H1 (cell line): ENCODE results near the gene KRCC1. TPM values are rescaled to one million over a fixed set of nuclear protein-coding genes. Genes with fewer than 3 reads are reported as not detected.

ENCODE experiments used
- CTCF ChIA-PET: fragments of 300-600 bp; sonication (Branson Sonifier 250); formaldehyde crosslinking; loops from one replicate; lab custom pipeline; 2021; ENCODE audit not compliant: partially characterized antibody; lab: Charles Lee
- POLR2A ChIA-PET: fragments of 300-600 bp; sonication (Branson Sonifier 250); formaldehyde crosslinking; loops from one replicate; lab custom pipeline; 2021; ENCODE audit warnings: inconsistent platforms; ENCODE audit not compliant: partially characterized antibody; lab: Charles Lee
- DNase-seq, 2 experiments: peaks; one replicate each; pipeline versions ENCODE4 v3.0.0 to v3.0.0-alpha.2; 2010 to 2022; ENCODE audit warnings: low spot score in 2 of 2, low read depth in 1 of 2, mixed read lengths in 1 of 2
- FAIRE-seq: peaks from 2 replicates; lab custom pipeline; 2011; peaks lifted over from hg19 to GRCh38; lab: Jason Lieb, UNC
- H2AFZ ChIP-seq: 2 replicates; pipeline ENCODE4 v1.8.1; 2012; ENCODE audit warnings: low read length, inconsistent platforms
- H2AK5ac ChIP-seq: 2 replicates; pipeline ENCODE4 v1.6.1; 2013; ENCODE audit warnings: low read depth, low read length
- H2BK120ac ChIP-seq: replicated peaks from 2 replicates; pipeline ENCODE3; 2013; ENCODE audit warnings: low read depth, low read length, inconsistent platforms
- H2BK12ac ChIP-seq: 2 replicates; pipeline ENCODE4 v1.6.1; 2013; ENCODE audit warnings: low read depth, low read length
- H2BK15ac ChIP-seq: 2 replicates; pipeline ENCODE4 v1.6.1; 2013; ENCODE audit warnings: low read length
- H2BK20ac ChIP-seq: 2 replicates; pipeline ENCODE4 v1.6.1; 2013; ENCODE audit warnings: low read length
- H2BK5ac ChIP-seq: 2 replicates; pipeline ENCODE4 v1.6.1; 2013; ENCODE audit warnings: low read depth, low read length
- H3K14ac ChIP-seq: 2 replicates; pipeline ENCODE4 v1.6.1; 2013; ENCODE audit warnings: inconsistent platforms; ENCODE audit not compliant: insufficient read length
- H3K18ac ChIP-seq: 2 replicates; pipeline ENCODE4 v1.6.1; 2013; ENCODE audit warnings: low read length; ENCODE audit errors: extremely low read depth
- H3K23ac ChIP-seq: 2 replicates; pipeline ENCODE4 v1.6.1; 2013; ENCODE audit warnings: inconsistent platforms; ENCODE audit not compliant: insufficient read length
- H3K23me2 ChIP-seq: 2 replicates; pipeline ENCODE4 v1.6.1; 2013; ENCODE audit warnings: low read depth, low read length
- H3K27ac ChIP-seq: 2 replicates; pipeline ENCODE4 v1.6.1; 2011; ENCODE audit warnings: low read depth, low read length, inconsistent platforms
- H3K27me3 ChIP-seq, 4 experiments: replicated peaks in 1 of 4; 1 replicate in 1 of 4; 2 replicates in 3 of 4; pipeline versions ENCODE4 v1.6.1 to v1.8.1; 2011 to 2013; ENCODE audit warnings: low read length in 3 of 4, mild to moderate bottlenecking in 3 of 4, inconsistent platforms in 2 of 4, mixed read lengths in 2 of 4, moderate library complexity in 1 of 4; ENCODE audit not compliant: control insufficient read depth in 3 of 4, insufficient read depth in 3 of 4; ENCODE audit errors: extremely low read depth in 1 of 4
- H3K36me3 ChIP-seq, 4 experiments: 2 replicates each; pipeline versions ENCODE4 v1.6.1 to v1.8.1; 2011 to 2013; ENCODE audit warnings: mild to moderate bottlenecking in 4 of 4, low read length in 3 of 4, moderate library complexity in 2 of 4, control low read depth in 1 of 4, inconsistent platforms in 1 of 4; ENCODE audit not compliant: insufficient read depth in 4 of 4, control insufficient read depth in 2 of 4
- H3K4ac ChIP-seq: replicated peaks from 2 replicates; pipeline ENCODE3; 2013; ENCODE audit warnings: low read length, low read depth, mixed read lengths, inconsistent platforms; ENCODE audit not compliant: insufficient read length
- H3K4me1 ChIP-seq, 4 experiments: replicated peaks in 1 of 4; 1 replicate in 1 of 4; 2 replicates in 3 of 4; pipeline versions ENCODE4 v1.6.1 to v1.8.1; 2011 to 2013; ENCODE audit warnings: low read length in 3 of 4, inconsistent platforms in 2 of 4, mixed read lengths in 1 of 4; ENCODE audit not compliant: insufficient read depth in 4 of 4, control insufficient read depth in 3 of 4
- H3K4me2 ChIP-seq, 2 experiments: 2 replicates each; pipeline versions ENCODE4 v1.6.1 to v1.8.1; 2011 to 2013; ENCODE audit warnings: low read depth in 2 of 2, low read length in 2 of 2, control low read depth in 1 of 2, inconsistent platforms in 1 of 2, mild to moderate bottlenecking in 1 of 2; ENCODE audit not compliant: insufficient read depth in 1 of 2
- H3K4me3 ChIP-seq, 4 experiments: fragments of 200-600, 300-600 bp in 1 of 4; sonication (generic), shearing (Covaris generic), sonication (Bioruptor Twin) in 1 of 4; 2 replicates each; pipeline versions ENCODE4 v1.5.1 to v1.8.1; 2011 to 2016; ENCODE audit warnings: low read length in 4 of 4, low read depth in 3 of 4, control low read depth in 2 of 4, inconsistent platforms in 2 of 4, mild to moderate bottlenecking in 2 of 4, mixed read lengths in 1 of 4, moderate library complexity in 1 of 4; ENCODE audit not compliant: insufficient read depth in 2 of 4; ENCODE audit errors: extremely low read depth in 1 of 4
- H3K56ac ChIP-seq: replicated peaks from 2 replicates; pipeline ENCODE3; 2013; ENCODE audit warnings: low read depth, mild to moderate bottlenecking, mixed read lengths, low read length, inconsistent platforms; ENCODE audit not compliant: insufficient read length
- H3K79me1 ChIP-seq: 2 replicates; pipeline ENCODE4 v1.6.1; 2013; ENCODE audit warnings: low read depth, low read length, control low read depth
- H3K79me2 ChIP-seq, 2 experiments: 2 replicates each; pipeline versions ENCODE4 v1.6.1 to v1.8.1; 2012 to 2013; ENCODE audit warnings: low read length in 2 of 2, mild to moderate bottlenecking in 2 of 2, inconsistent platforms in 1 of 2; ENCODE audit not compliant: insufficient read depth in 2 of 2, control insufficient read depth in 1 of 2
- H3K9ac ChIP-seq, 4 experiments: replicated peaks in 1 of 4; 1 replicate in 1 of 4; 2 replicates in 3 of 4; pipeline versions ENCODE4 v1.6.1 to v1.8.1; 2011 to 2013; ENCODE audit warnings: low read depth in 3 of 4, low read length in 3 of 4, control low read depth in 2 of 4, mild to moderate bottlenecking in 2 of 4, moderate library complexity in 2 of 4, inconsistent platforms in 1 of 4; ENCODE audit errors: extremely low read depth in 1 of 4
- H3K9me3 ChIP-seq, 2 experiments: 2 replicates each; pipeline versions ENCODE4 v1.6.1 to v1.8.1; 2012 to 2013; ENCODE audit warnings: mild to moderate bottlenecking in 2 of 2, moderate library complexity in 2 of 2, control low read depth in 1 of 2, inconsistent platforms in 1 of 2, low read depth in 1 of 2, low read length in 1 of 2, mixed read lengths in 1 of 2; ENCODE audit not compliant: insufficient read depth in 2 of 2
- H4K20me1 ChIP-seq, 2 experiments: replicated peaks in 1 of 2; 2 replicates each; pipeline versions ENCODE3 to v1.8.1; 2011 to 2013; ENCODE audit warnings: inconsistent platforms in 2 of 2, low read length in 2 of 2, mild to moderate bottlenecking in 1 of 2; ENCODE audit not compliant: insufficient read depth in 2 of 2, control insufficient read depth in 1 of 2
- H4K5ac ChIP-seq: 2 replicates; pipeline ENCODE4 v1.6.1; 2013; ENCODE audit warnings: low read length, low read depth, mixed read lengths, inconsistent platforms; ENCODE audit not compliant: insufficient read length
- H4K8ac ChIP-seq: 2 replicates; pipeline ENCODE4 v1.8.0; 2013; ENCODE audit warnings: mild to moderate bottlenecking, moderate library complexity, low read length, inconsistent platforms; ENCODE audit not compliant: insufficient read depth; ENCODE audit errors: extremely low read depth
- H4K91ac ChIP-seq: replicated peaks from 2 replicates; pipeline ENCODE3; 2013; ENCODE audit warnings: low read length, mixed read lengths, inconsistent platforms; ENCODE audit not compliant: insufficient read length
- BACH1 ChIP-seq: IDR thresholded peaks from 2 replicates; pipeline ENCODE4 v1.6.1; 2012; ENCODE audit warnings: low read length, improper control_type of control experiment
- CBX5 ChIP-seq: fragments of 300-800, 300-1000 bp; sonication (generic); IDR thresholded peaks from 2 replicates; pipeline ENCODE4 v1.7.1; 2016; ENCODE audit warnings: antibody characterized with exemption, low read length, low read depth
- CBX8 ChIP-seq: fragments of 300-800, 300-1000 bp; sonication (generic); IDR thresholded peaks from 2 replicates; pipeline ENCODE4 v1.7.1; 2016; ENCODE audit warnings: low read depth, low read length, borderline replicate concordance
- CEBPB ChIP-seq: IDR thresholded peaks from 2 replicates; pipeline ENCODE4 v1.6.1; 2012; ENCODE audit warnings: low read depth, low read length
- CHD1 ChIP-seq: IDR thresholded peaks from 2 replicates; pipeline ENCODE4 v1.6.1; 2012; ENCODE audit warnings: low read depth, low read length, improper control_type of control experiment
- HDAC6 ChIP-seq: IDR thresholded peaks from one replicate; pipeline ENCODE4 v1.7.1; 2012; ENCODE audit warnings: low read depth, mild to moderate bottlenecking, inconsistent platforms, low read length, moderate library complexity
- JUND ChIP-seq: IDR thresholded peaks from 2 replicates; pipeline ENCODE4 v1.6.1; 2011; ENCODE audit warnings: mild to moderate bottlenecking, improper control_type of control experiment, low read length
- MAFK ChIP-seq: IDR thresholded peaks from 2 replicates; pipeline ENCODE4 v1.6.1; 2012; ENCODE audit warnings: low read depth, mild to moderate bottlenecking, improper control_type of control experiment, low read length
- NANOG ChIP-seq: IDR thresholded peaks from 2 replicates; pipeline ENCODE4 v1.6.1; 2011; ENCODE audit warnings: low read length, low read depth, mild to moderate bottlenecking, inconsistent platforms; ENCODE audit not compliant: insufficient read depth, poor library complexity, severe bottlenecking
- RBBP5 ChIP-seq: IDR thresholded peaks from 2 replicates; pipeline ENCODE4 v1.7.1; 2012; ENCODE audit warnings: low read depth, mild to moderate bottlenecking, inconsistent platforms, low read length, moderate library complexity, borderline replicate concordance
- SAP30 ChIP-seq: fragments of 300-600 bp; sonication (generic); IDR thresholded peaks from 2 replicates; pipeline ENCODE4 v1.7.1; 2012; ENCODE audit warnings: low read length, moderate library complexity, mild to moderate bottlenecking, inconsistent platforms; ENCODE audit not compliant: insufficient read depth, insufficient replicate concordance
- TEAD4 ChIP-seq: IDR thresholded peaks from 2 replicates; pipeline ENCODE4 v1.6.1; 2012; ENCODE audit warnings: low read depth, low read length, inconsistent platforms, mixed read lengths
- WGBS, 2 experiments: shearing (Covaris generic) in 1 of 2; methylation state at CpG; one replicate each; pipeline versions ENCODE4 v1.1.6 to v1.1.7; 2013 to 2015; ENCODE audit warnings: low lambda C conversion rate in 2 of 2, mixed read lengths in 2 of 2, inconsistent platforms in 1 of 2, low coverage in 1 of 2, missing lambda C conversion rate in 1 of 2; ENCODE audit not compliant: insufficient replicate concordance in 2 of 2, insufficient coverage in 1 of 2, insufficient read length in 1 of 2; ENCODE audit errors: extremely low coverage in 1 of 2, missing lambda C conversion rate in 1 of 2; 5-methylcytosine and 5-hydroxymethylcytosine counted together
- polyA plus RNA-seq, 7 experiments: library from polyadenylated mRNA; depleted of rRNA in 3 of 7; stranded (reverse) in 5 of 7; unstranded in 2 of 7; fragments of >200 nt in 5 of 7; fragments of 200-250 nt in 2 of 7; gene quantifications; 1 replicate in 5 of 7; 2 replicates in 1 of 7; 4 replicates in 1 of 7; pipeline versions ENCODE4 v1.2.1 to v1.2.3, GENCODE V29; 2011 to 2013; ENCODE audit warnings: missing spikeins in 2 of 7, mixed read lengths in 2 of 7
- total RNA-seq: library from RNA; stranded (reverse); fragmentation: NEBNext Ultra II Directional; extraction: Animal tissue kit (Norgen Biotek cat#: 25700); gene quantifications from 2 replicates; pipeline ENCODE4 v1.2.1, GENCODE V29; 2021

The KRCC1 gene
- total and polyA plus RNA-seq, 2 of the 8 experiments (the other 6 are each of a cell fraction or from before 2014, with no cell fraction given), result 5.1 to 8.5 TPM

DNA sequence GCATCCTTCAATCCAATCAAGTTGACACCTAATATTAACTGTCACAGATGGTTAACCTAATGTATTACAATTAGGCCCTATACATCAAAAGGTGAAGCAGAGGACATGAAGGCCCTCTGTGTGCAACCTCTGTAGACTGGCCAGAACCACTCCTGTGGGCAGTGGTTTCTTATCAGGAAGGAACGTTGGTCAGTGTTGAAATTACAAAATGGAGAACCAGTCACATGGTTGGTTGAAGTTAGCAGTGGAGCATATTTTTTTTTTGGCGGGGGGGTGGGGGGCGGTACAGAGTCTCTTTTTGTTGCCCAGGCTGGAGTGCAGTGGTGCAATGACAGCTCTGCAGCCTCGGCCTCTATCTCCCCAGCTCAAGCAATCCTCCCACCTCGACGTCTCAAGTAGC is 59.0 kb downstream of the KRCC1 start:
- Histone ChIP-seq H3K36me3 (no peaks in the 10 kb centered on the region), H3K23me2 (no peaks in the 10 kb centered on the region), H2AK5ac (no peak overlapping the region), H3K4me2 (no peak overlapping the region), H2BK20ac (no peak overlapping the region), H2BK120ac (no peak overlapping the region), H2BK15ac (no peak overlapping the region), H2BK12ac (no peak overlapping the region), H3K79me1 (no peaks in the 10 kb centered on the region), H3K18ac (no peak overlapping the region), H3K14ac (no peak overlapping the region), H3K27ac (no peak overlapping the region), H2BK5ac (no peak overlapping the region), H3K4me3 (no peak overlapping the region), H3K4ac (no peak overlapping the region), H3K27me3 (no peaks in the 10 kb centered on the region), H3K56ac (no peak overlapping the region)
- ChIA-PET CTCF (no interaction called here), POLR2A (interaction anchor here (0.6 to 2.4 kb wide), 2 partner anchors 9 to 19 kb away, joined by 3 to 9 read pairs; partner anchors contain the start of gene RNU2-63P)
- no peak for FAIRE-seq
- no peak for DNase-seq
- no peak for TF ChIP-seq MAFK
- TF ChIP-seq HDAC6, result no peak
- TF ChIP-seq CHD1, result no peak
- TF ChIP-seq BACH1, result no peak
- TF ChIP-seq TEAD4, result no peak
- TF ChIP-seq CBX5, result no peak
- no peak for TF ChIP-seq CBX8
- TF ChIP-seq SAP30, result no peak
- TF ChIP-seq JUND, result no peak
- no peak for TF ChIP-seq CEBPB
- TF ChIP-seq RBBP5, result no peak
- no peak for TF ChIP-seq NANOG
- TF ChIP-seq, all 59 proteins: peak for 0
- no peak overlapping the region for H4K91ac ChIP-seq
- H2AFZ ChIP-seq, result no peak overlapping the region
- H4K20me1 ChIP-seq, result no peaks in the 10 kb centered on the region
- peaks cover 0 to 1% (median 0%) of the 10 kb centered on the region in 4 experiments; a peak in 1 of 7 replicates for H3K4me1 ChIP-seq
- 0 out of 4 replicates have a peak, but pooled peaks cover 0 to 2% of the 10 kb centered on the region in 2 experiments for H3K9me3 ChIP-seq
- no peak overlapping the region for H3K23ac ChIP-seq
- no peak overlapping the region for H4K5ac ChIP-seq
- H4K8ac ChIP-seq, result no peak overlapping the region
- H3K9ac ChIP-seq, result no peak overlapping the region
- 92% methylated on average over 6 of the region's 6 CpGs; no CpG with 5 or more reads in 1 of the 2 experiments for WGBS, 2 experiments
- no peaks in the 10 kb centered on the region for H3K79me2 ChIP-seq
